ENCODE results near the gene ANKRD66.

ANKRD66 gene

DNA sequence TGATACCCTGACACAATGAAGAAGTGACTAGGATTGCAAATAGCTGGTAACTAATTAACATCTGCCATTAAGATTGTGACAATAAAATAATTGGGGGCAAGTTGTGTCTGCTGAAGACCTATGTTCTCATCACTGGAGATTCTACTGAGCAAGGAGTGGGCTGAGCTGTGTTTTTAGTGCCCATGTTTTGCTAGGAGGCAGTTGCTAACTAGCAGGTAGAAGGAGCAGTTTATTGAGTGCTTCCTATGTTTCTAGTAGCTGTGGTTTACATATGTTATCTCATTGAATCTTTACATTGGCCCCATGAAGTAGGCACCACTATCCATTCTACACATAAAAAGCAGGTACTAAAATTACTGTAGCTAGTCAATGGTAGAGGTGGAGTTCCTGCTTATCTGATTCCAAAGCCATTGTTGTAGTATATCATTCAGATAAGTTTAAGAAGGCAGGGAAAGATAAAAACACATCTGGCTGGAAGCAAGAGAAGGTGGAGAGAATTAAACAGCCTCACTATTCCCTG lies 43.7 kb downstream of the ANKRD66 start:
- DNase-seq (ENCODE audit: low read depth in 2 of 2): no peak

DNA sequence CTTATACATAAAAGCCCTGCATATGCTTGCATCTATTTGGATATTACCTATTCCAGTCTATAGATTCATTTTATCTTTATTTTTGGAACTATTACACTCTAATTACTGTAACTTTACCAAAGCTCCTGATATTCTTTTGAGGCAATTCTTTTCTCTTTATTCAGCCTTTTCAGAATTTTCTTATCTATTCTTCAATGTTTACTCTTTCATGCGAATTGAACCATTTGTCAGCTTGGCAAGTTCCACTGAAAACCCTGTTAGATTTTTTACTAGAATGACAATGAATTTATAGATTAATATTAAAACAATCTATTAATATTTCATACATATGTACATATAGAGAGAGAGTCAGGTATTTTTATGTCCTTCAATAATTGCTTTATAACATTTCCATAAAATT lies 45.9 kb downstream of the ANKRD66 start:
- no peak for DNase-seq (ENCODE audit: low read depth in 2 of 2)

DNA sequence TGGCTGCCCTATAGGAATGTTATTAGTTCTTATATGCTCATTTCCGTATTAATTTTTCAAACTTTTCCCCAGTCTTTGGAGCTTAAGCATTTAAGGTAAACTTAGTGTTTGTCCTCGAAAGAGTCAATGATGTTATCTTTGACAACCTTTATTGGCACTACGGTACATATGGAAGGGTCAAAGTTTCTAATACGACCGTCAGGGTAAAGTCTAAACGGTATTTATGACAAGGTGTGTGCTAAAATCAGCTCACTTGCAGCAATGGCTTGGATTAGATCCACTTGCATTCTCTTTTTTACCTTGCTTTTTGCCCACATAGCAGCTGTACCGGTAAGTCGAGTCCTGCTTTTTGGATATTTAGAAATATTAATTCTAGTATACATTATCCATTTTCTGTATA lies 46.4 kb downstream of the ANKRD66 start, which contains the start of gene MEP1A:
MEP1A (plus strand) TSS at position 252 of the 400 bp plus-strand sequence; CDS start at position 262, 10 bp downstream.
- no peak for DNase-seq (ENCODE audit: low read depth in 2 of 2)

DNA sequence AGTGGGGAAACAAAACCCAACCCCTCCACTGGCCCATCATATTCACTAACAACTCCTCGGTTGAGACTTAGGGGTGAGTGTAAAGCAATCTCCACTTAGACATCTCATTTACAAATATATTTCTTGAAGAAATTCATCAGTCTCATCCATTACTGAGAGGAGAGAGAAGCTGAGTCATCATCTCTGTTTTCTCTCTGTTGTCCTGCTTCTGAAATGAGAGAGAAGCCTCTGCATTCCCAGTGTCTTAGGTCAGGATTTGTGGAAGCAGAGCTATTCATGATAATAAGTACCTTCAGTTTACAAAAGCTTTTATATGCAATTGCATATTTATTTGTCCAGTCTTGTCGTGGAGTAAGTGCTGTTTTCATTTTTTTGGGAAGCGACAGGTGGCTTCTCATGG lies 47.3 kb downstream of the ANKRD66 start:
- no peak for DNase-seq (ENCODE audit: low read depth in 2 of 2)

DNA sequence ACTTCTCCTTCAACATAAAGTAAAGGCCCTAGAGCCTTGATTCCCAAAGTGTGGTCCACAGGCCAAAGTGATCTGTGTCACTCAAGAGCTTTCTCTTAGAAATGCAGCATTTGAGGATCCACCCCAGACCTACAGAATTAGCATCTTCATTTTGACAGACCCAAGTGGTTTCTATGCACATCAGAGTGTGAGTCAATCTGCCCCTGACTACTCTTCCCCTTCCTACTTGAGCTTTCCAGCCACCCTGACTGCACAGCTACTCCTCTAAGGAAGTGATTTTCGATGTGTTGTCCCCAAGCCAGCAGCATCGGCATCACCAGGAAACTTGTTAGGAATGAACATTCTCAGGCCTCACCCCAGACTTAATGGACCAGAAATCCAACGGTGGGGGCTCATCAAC lies 49.1 kb downstream of the ANKRD66 start:
- DNase-seq (ENCODE audit: low read depth in 2 of 2): no peak

DNA sequence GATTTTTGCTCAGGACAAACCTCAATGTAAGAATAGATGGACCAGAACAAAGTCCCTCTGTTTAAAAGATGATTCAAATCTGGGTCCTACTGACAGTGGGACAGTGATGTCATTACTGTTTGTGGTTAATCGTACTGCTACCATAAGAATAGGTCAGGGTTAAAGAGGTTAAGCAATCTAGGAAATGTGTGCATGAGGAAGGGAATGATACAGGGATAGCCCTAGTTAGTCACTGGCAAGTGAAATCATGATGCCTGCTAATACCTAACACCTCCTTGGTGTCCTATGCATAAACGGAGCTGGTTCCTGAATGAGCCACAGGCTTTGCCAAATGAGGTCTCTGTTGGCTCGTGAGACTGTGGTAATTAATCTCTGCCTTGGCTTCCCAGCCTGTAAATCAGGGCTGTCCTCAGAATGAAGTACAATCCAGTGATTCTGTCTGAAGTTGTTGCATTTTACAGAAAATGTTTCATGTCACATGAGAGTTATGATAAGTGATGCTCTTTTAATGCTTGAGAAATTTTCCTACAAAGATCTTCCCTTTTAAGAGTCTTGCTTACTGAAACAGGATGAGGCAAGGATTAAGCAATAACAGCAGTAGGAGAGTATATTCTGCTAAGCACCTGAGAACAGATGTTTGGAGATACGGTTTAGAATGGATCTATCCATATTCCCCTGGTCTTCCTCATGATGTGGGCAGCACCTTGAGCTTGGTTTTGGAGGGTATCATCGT lies 50.3 kb downstream of the ANKRD66 start:
- DNase-seq (ENCODE audit: low read depth in 2 of 2): no peak

DNA sequence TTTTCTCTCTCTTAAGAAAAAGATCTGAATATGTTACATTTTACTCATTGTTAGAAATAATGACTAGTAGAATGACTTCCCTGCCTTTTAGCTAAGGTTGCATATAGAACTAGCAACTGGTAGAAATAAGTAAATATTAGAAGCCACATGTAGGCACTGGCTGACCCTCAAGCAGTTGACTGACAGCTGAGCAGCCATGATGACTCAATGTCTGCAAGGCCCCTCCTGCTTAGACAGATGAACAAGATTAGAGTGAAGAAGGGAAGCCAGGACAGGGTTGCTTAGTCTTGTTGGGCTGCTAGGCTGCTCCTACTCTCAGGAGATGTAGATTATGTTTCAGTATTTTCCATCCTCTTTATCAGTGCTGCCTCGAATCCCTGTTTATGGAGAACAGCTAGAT lies 52.9 kb downstream of the ANKRD66 start:
- DNase-seq (ENCODE audit: low read depth in 2 of 2): no peak

DNA sequence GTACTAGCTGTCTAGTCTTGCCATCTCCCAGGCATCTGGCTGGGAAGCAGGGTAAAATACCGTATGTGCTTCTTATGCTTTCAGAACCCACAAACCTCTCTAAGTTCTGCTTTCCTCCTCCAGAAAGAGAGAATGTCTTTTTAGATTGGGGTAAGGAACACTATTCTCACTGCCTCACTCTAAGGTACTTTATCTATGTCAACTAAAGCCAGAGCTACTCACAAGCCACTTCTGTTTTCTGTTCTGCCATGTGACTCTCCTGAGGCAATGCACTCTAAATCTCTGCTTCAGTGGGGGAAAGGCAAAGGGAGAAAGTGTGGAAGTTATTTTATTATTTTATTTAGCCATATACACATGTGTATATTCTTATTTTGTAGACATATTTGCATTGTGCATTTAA lies 62.1 kb downstream of the ANKRD66 start:
- no peak for DNase-seq (ENCODE audit: low read depth in 2 of 2)

Measured in stimulated activated CD8-positive, alpha-beta memory T cell treated with anti-CD3 and anti-CD28 coated beads, Interleukin-15, amount 100 ng/mL, for 4 hours (primary cell).